Right lobe of liver (tissue), 6 donors: Measurements from ENCODE around the gene IMPDH1. TPM values are rescaled to one million over a fixed set of nuclear protein-coding genes. Genes with fewer than 3 reads are reported as not detected.

ENCODE experiments used
- ATAC-seq, 4 donors: fragments of 200-7000 bp; cut with Tn5 transposase; one replicate each; pipeline ENCODE4 v1.9.1; 2020; ENCODE audit warnings: mild to moderate bottlenecking in 4 of 4, moderate library complexity in 4 of 4
- DNase-seq, 3 donors: peaks; one replicate each; pipeline ENCODE4 v3.0.0-alpha.2; 2020
- H3K27ac ChIP-seq, 3 donors: fragments of 200-600 bp; one replicate each; pipeline ENCODE4 v1.8.0; 2022
- H3K27me3 ChIP-seq, 2 donors: fragments of 200-600 bp; one replicate each; pipeline ENCODE4 v1.8.0; 2022
- H3K36me3 ChIP-seq, 4 donors: fragments of 200-600 bp; sonication (generic) in 1 of 4; one replicate each; pipeline versions ENCODE4 v1.5.1 to v1.8.0; 2017 to 2022; ENCODE audit warnings: control low read depth in 1 of 4
- H3K4me1 ChIP-seq, 4 donors: fragments of 200-600 bp; sonication (generic) in 1 of 4; one replicate each; pipeline versions ENCODE4 v1.5.1 to v1.8.0; 2017 to 2022; ENCODE audit warnings: control low read depth in 1 of 4
- H3K4me3 ChIP-seq, 3 donors: fragments of 200-600 bp; one replicate each; pipeline ENCODE4 v1.8.0; 2022
- H3K9me3 ChIP-seq, 4 donors: fragments of 200-600 bp; sonication (generic) in 1 of 4; one replicate each; pipeline versions ENCODE4 v1.5.1 to v1.8.0; 2017 to 2022; ENCODE audit warnings: control low read depth in 1 of 4
- POLR2A ChIP-seq: fragments of 450-650 bp; IDR thresholded peaks from one replicate; pipeline ENCODE4 v1.6.1; 2017; ENCODE audit warnings: antibody characterized with exemption, mild to moderate bottlenecking
- WGBS: methylation state at CpG from one replicate; pipeline ENCODE4 v1.1.6; 2018; ENCODE audit warnings: low coverage, low lambda C conversion rate; ENCODE audit not compliant: insufficient coverage; ENCODE audit errors: missing lambda C conversion rate; 5-methylcytosine and 5-hydroxymethylcytosine counted together
- intact Hi-C, 2 donors: fragments of 100-400 bp; cut with DNase I; formaldehyde crosslinking; loops; one replicate each; pipeline versions ENCODE4 v1.11.2 to v1.14.1; 2022
- total RNA-seq, 6 experiments: library from RNA; depleted of rRNA in 2 of 6; stranded (reverse); fragments of >200 nt in 2 of 6; fragmentation: NEBNext Ultra II Directional in 3 of 6; extraction: Animal tissue kit (Norgen Biotek cat#: 25700) in 3 of 6; gene quantifications; one replicate each; pipeline versions ENCODE4 v1.1.0 to v1.2.4, GENCODE V29; 2016 to 2023
- TF ChIP-seq, protein P1 (sequence below), 4 donors: fragments of 200-600 bp in 3 of 4; fragments of 450-650 bp in 1 of 4; IDR thresholded peaks; one replicate each; pipeline versions ENCODE4 v1.5.1 to v1.8.0; 2016 to 2022; ENCODE audit warnings: antibody characterized with exemption in 4 of 4, mild to moderate bottlenecking in 2 of 4
- donor health status: DM: no; HTN: yes; CAD: no.
- donor health status: DM: no; HTN: no; CAD: no.
- donor health status: DM: no; HTN: no; CAD: no.
- donor health status: DM: no; HTN: yes; CAD: no.
- donor health status: DM: no; HTN: yes; CAD: no.

IMPDH1 gene
- total RNA-seq, 6 experiments from 2014 or later: 3.0 to 9.8 (median 5.5) TPM

DNA sequence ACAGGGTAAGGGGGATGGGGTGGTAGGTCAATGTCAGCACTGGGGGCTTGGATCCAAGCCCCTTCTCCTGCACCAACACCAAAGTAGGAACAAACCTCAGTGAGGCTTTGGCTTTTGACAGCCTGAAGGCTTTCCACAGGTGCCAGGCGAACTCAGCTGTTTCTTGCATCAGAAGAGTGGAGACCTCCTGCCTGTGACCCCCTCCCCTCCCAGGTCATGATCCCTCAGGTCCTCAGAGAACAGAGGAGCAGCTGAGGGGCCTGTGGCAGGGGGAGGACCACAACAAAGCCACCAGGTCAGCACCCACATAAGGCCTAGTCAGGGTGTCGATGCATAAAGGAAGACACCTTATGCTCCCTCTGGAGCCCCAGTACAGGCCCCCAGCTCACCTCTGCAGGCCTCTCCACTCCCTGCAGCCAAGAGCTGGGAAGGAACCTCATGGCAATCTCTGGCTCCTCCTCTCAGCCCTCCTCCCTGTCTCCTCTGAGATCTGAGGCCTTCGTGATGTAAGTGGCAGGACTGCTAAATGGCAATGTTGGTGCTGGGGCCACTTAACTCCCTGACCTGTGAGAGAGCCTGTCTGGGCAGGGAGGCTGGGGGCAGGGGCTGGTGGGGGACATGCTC, 29.2 kb downstream of the IMPDH1 start:
- H3K4me1 ChIP-seq: no peaks in the 10 kb centered on the region
- no peaks in the 10 kb centered on the region for H3K9me3 ChIP-seq
- DNase-seq: no peak
- TF ChIP-seq, protein P1, sequence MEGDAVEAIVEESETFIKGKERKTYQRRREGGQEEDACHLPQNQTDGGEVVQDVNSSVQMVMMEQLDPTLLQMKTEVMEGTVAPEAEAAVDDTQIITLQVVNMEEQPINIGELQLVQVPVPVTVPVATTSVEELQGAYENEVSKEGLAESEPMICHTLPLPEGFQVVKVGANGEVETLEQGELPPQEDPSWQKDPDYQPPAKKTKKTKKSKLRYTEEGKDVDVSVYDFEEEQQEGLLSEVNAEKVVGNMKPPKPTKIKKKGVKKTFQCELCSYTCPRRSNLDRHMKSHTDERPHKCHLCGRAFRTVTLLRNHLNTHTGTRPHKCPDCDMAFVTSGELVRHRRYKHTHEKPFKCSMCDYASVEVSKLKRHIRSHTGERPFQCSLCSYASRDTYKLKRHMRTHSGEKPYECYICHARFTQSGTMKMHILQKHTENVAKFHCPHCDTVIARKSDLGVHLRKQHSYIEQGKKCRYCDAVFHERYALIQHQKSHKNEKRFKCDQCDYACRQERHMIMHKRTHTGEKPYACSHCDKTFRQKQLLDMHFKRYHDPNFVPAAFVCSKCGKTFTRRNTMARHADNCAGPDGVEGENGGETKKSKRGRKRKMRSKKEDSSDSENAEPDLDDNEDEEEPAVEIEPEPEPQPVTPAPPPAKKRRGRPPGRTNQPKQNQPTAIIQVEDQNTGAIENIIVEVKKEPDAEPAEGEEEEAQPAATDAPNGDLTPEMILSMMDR (IDR thresholded peaks at IDR 0.05): no peak
- TF ChIP-seq POLR2A: no peak
- WGBS: no CpG with 5 or more reads among the region's 3 CpGs
- H3K27me3 ChIP-seq: no peaks in the 10 kb centered on the region
- no peak overlapping the region for H3K4me3 ChIP-seq
- no peaks in the 10 kb centered on the region for H3K36me3 ChIP-seq
- intact Hi-C loops: no loop called here
- H3K27ac ChIP-seq: no peak overlapping the region
- ATAC-seq: no peak

DNA sequence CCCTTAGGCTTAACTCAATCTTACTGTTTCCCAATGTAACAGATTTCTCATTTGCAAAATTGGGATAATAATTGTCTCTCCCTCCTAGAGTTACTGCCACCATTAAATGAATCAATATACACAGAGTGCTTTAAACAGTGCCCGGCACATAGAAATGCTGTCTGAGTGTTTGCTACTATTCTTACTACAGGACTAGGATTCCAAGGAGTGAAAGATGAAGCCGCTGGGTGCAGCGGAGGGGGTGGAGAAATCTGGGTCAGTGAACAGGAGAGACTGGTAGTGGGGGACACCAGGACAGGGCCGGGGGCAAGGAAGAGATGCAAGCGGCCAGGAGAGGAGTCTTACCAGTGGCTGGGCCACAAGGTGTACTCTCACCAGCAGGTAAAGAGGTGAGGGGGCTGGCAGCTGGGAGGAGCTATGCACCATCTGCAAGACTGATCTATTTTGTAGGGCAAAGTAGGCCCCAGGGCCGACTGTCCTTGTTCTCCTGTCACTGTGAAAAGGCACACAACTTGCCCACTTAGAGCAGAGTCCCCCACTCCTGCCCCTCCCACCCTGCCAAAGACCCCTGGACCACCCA, 29.8 kb downstream of the IMPDH1 start:
- intact Hi-C loops: no loop called here
- H3K9me3 ChIP-seq: no peaks in the 10 kb centered on the region
- DNase-seq (no peak), ATAC-seq (no peak)
- no peak for TF ChIP-seq POLR2A
- TF ChIP-seq, protein P1 (IDR thresholded peaks at IDR 0.05): no peak
- no peak overlapping the region for H3K4me3 ChIP-seq
- H3K36me3 ChIP-seq: no peaks in the 10 kb centered on the region
- H3K27me3 ChIP-seq: no peaks in the 10 kb centered on the region
- H3K4me1 ChIP-seq: no peaks in the 10 kb centered on the region
- WGBS: 78% methylated on average over 5 of the region's 6 CpGs
- H3K27ac ChIP-seq: no peak overlapping the region

DNA sequence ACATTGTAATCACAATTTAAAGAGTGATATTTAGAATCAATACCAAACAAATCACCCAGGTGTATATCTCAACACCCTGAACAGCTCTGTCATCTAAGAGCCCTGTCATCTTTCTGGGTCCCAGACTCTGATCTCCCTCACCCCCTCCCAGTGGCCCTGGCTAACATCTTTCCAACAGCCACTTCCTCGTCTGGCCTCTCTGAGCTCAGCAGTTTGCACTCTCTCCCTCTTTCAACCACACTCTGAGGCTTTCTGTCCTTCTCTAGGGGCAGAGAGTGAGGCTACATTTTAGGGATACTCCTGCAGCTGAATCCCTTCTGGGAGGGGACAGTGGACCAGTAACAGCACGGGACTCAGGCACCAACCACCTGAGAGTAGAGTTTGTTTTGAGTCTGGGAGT, 31.1 kb downstream of the IMPDH1 start:
- Histone ChIP-seq H3K36me3 (no peaks in the 10 kb centered on the region), H3K9me3 (no peaks in the 10 kb centered on the region), H3K27me3 (no peaks in the 10 kb centered on the region), H3K27ac (no peak overlapping the region), H3K4me3 (no peak overlapping the region), H3K4me1 (no peaks in the 10 kb centered on the region)
- TF ChIP-seq POLR2A: no peak
- TF ChIP-seq, protein P1 (IDR thresholded peaks at IDR 0.05): no peak
- 19% methylated on average over 2 of the region's 2 CpGs for WGBS
- ATAC-seq: no peak
- no peak for DNase-seq
- intact Hi-C loops: no loop called here

DNA sequence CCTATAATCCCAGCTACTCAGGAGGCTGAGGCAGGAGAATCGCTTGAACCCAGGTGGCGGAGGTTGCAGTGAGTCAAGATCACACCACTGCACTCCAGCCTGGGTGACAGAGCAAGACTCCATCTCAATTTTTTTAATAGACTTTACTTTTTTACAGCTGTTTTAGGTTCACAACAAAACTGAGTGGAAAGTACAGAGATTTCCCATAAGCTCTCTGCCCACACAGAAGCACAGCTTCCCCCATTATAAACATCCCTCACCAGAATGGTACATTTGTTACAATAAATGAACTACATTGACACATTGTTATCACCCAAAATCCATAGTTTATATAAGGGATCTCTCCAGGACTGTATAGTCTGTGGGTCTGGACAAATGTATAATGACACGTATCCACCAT, 33.7 kb downstream of the IMPDH1 start:
- intact Hi-C loops: no loop called here
- Histone ChIP-seq H3K9me3 (no peaks in the 10 kb centered on the region), H3K4me1 (no peaks in the 10 kb centered on the region), H3K4me3 (no peak overlapping the region), H3K36me3 (no peaks in the 10 kb centered on the region), H3K27ac (no peak overlapping the region), H3K27me3 (no peaks in the 10 kb centered on the region)
- no peak for TF ChIP-seq POLR2A
- TF ChIP-seq, protein P1 (IDR thresholded peaks at IDR 0.05): no peak
- no peak for ATAC-seq
- WGBS: 57% methylated on average over 1 of the region's 3 CpGs
- DNase-seq: no peak
